ENCODE data around the gene TMEM217. TPM values are rescaled to one million over a fixed set of nuclear protein-coding genes. Genes with fewer than 3 reads are reported as not detected.

The TMEM217 gene
- polyA plus RNA-seq, 1 donor from 2014 or later, result 0.32 TPM

DNA sequence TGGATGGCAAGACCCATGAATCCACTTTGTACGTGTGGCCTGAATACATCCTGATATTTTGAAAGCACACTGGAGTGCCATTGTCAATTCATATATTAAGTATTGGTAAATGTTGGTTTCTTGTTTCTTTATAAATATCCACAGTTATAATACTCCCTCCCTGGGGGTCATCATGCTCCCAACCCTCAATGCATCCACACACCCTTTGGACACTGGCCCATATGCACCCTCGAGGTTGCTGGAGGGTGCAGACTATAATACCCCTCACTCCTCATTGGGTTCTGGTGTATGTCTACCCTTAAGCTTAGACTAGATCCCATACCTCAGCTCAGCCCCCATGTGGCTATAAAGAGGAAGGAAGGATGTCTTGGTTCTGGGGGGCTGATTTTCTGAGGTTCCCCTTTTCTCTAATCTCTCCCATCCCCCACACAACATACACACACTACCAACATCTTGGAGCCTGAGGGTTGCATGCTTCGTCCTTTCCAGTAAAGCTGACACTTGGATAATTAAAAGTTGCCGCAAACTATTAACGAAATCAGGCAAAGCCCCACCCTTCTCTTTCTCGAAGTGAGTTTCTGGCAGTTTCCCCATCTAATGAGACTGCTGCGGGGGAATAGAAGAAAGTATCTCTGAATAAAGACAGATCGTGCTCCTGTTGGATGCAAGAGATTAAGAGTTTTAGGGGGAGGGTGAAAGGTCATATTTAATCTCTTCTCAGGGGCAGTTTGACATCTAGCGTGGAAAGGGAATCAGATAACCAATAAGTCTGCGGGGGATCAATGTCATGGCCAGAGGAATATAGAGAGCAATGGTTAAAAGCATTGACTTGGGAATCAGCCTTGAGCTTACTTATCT, 80.6 kb downstream of the TMEM217 start:
- Histone ChIP-seq H3F3A (ENCODE audit: insufficient read depth, low read length, poor library complexity, severe bottlenecking) (no peaks in the 10 kb centered on the region), H3K27ac (ENCODE audit: low read length) (no peak overlapping the region), H3K27me3 (ENCODE audit: insufficient read depth, low read depth, low read length) (no peaks in the 10 kb centered on the region), H3K4me2 (ENCODE audit: low read length) (no peak overlapping the region), H3K4me3 (ENCODE audit: low read length) (no peak overlapping the region), H3K9me3 (ENCODE audit: low read length) (no peaks in the 10 kb centered on the region), H3K79me2 (replicated peaks; ENCODE audit: insufficient read depth, low read length) (no peaks in the 10 kb centered on the region), H4K20me1 (ENCODE audit: insufficient read depth) (no peaks in the 10 kb centered on the region), H3K9ac (ENCODE audit: low read length) (no peak overlapping the region), H3K9me2 (ENCODE audit: insufficient read depth, low read length) (no peaks in the 10 kb centered on the region), H3K36me3 (ENCODE audit: insufficient read depth, low read length) (no peaks in the 10 kb centered on the region), H2AFZ (ENCODE audit: low read depth, low read length) (no peak overlapping the region)
- TF ChIP-seq MXI1 (conservative IDR thresholded peaks at IDR 0.05; ENCODE audit: poor library complexity, severe bottlenecking), result no peak
- TF ChIP-seq SMC3 (conservative IDR thresholded peaks at IDR 0.05; ENCODE audit: poor library complexity), result no peak
- TF ChIP-seq, protein P1, sequence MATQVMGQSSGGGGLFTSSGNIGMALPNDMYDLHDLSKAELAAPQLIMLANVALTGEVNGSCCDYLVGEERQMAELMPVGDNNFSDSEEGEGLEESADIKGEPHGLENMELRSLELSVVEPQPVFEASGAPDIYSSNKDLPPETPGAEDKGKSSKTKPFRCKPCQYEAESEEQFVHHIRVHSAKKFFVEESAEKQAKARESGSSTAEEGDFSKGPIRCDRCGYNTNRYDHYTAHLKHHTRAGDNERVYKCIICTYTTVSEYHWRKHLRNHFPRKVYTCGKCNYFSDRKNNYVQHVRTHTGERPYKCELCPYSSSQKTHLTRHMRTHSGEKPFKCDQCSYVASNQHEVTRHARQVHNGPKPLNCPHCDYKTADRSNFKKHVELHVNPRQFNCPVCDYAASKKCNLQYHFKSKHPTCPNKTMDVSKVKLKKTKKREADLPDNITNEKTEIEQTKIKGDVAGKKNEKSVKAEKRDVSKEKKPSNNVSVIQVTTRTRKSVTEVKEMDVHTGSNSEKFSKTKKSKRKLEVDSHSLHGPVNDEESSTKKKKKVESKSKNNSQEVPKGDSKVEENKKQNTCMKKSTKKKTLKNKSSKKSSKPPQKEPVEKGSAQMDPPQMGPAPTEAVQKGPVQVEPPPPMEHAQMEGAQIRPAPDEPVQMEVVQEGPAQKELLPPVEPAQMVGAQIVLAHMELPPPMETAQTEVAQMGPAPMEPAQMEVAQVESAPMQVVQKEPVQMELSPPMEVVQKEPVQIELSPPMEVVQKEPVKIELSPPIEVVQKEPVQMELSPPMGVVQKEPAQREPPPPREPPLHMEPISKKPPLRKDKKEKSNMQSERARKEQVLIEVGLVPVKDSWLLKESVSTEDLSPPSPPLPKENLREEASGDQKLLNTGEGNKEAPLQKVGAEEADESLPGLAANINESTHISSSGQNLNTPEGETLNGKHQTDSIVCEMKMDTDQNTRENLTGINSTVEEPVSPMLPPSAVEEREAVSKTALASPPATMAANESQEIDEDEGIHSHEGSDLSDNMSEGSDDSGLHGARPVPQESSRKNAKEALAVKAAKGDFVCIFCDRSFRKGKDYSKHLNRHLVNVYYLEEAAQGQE (IDR thresholded peaks at IDR 0.05; ENCODE audit: borderline replicate concordance), result no peak
- TF ChIP-seq EZH2 (IDR thresholded peaks at IDR 0.05; ENCODE audit: borderline replicate concordance, insufficient read depth, low read length, poor library complexity, severe bottlenecking), result no peak
- TF ChIP-seq TAF1 (IDR thresholded peaks at IDR 0.05; ENCODE audit: low read depth), result no peak
- no peak for TF ChIP-seq CTCF (IDR thresholded peaks at IDR 0.05; ENCODE audit: poor library complexity, severe bottlenecking)
- TF ChIP-seq RAD21 (conservative IDR thresholded peaks at IDR 0.05), result no peak
- no peak for TF ChIP-seq EP300 (conservative IDR thresholded peaks at IDR 0.05; ENCODE audit: poor library complexity, severe bottlenecking)
- no peak for TF ChIP-seq POLR2AphosphoS5 (IDR thresholded peaks at IDR 0.05)

- Histone ChIP-seq H3K4me2 (ENCODE audit: low read length) (no peak overlapping the region), H3K79me2 (replicated peaks; ENCODE audit: insufficient read depth, low read length) (peaks cover 6% of the 10 kb centered on the region), H3K27me3 (ENCODE audit: insufficient read depth, low read depth, low read length) (no peaks in the 10 kb centered on the region), H2AFZ (ENCODE audit: low read depth, low read length) (no peak overlapping the region), H3F3A (ENCODE audit: insufficient read depth, low read length, poor library complexity, severe bottlenecking) (no peaks in the 10 kb centered on the region), H3K9me2 (ENCODE audit: insufficient read depth, low read length) (no peaks in the 10 kb centered on the region), H3K9ac (ENCODE audit: low read length) (no peak overlapping the region), H3K36me3 (ENCODE audit: insufficient read depth, low read length) (no peaks in the 10 kb centered on the region), H3K9me3 (ENCODE audit: low read length) (no peaks in the 10 kb centered on the region), H4K20me1 (ENCODE audit: insufficient read depth) (no peaks in the 10 kb centered on the region), H3K4me3 (ENCODE audit: low read length) (no peak overlapping the region), H3K27ac (ENCODE audit: low read length) (no peak overlapping the region)
- no peak for TF ChIP-seq MXI1 (conservative IDR thresholded peaks at IDR 0.05; ENCODE audit: poor library complexity, severe bottlenecking)
- TF ChIP-seq EZH2 (IDR thresholded peaks at IDR 0.05; ENCODE audit: borderline replicate concordance, insufficient read depth, low read length, poor library complexity, severe bottlenecking), result no peak
- TF ChIP-seq, protein P1 (IDR thresholded peaks at IDR 0.05; ENCODE audit: borderline replicate concordance), result no peak
- no peak for TF ChIP-seq RAD21 (conservative IDR thresholded peaks at IDR 0.05)
- no peak for TF ChIP-seq CTCF (IDR thresholded peaks at IDR 0.05; ENCODE audit: poor library complexity, severe bottlenecking)
- no peak for TF ChIP-seq POLR2AphosphoS5 (IDR thresholded peaks at IDR 0.05)
- TF ChIP-seq TAF1 (IDR thresholded peaks at IDR 0.05; ENCODE audit: low read depth), result no peak
- TF ChIP-seq EP300 (conservative IDR thresholded peaks at IDR 0.05; ENCODE audit: poor library complexity, severe bottlenecking), result no peak
- no peak for TF ChIP-seq SMC3 (conservative IDR thresholded peaks at IDR 0.05; ENCODE audit: poor library complexity)
Observed at GRCh38 chr6:37176268-37177076, 81.5 kb downstream of the TMEM217 start.

All from neural cell (in vitro differentiated cells).